Psoas muscle (tissue), 8 donors: ENCODE results near the gene FBXO39. TPM values are rescaled to one million over a fixed set of nuclear protein-coding genes. Genes with fewer than 3 reads are reported as not detected.
"Not testable (repeated sequence)": the region's sequence is repeated elsewhere in the genome, so short reads cannot be mapped to it uniquely, and the experiment has no call there.

Source experiments
- ATAC-seq, 4 donors: fragments of 200-7000 bp; cut with Tn5 transposase; one replicate each; pipeline ENCODE4 v1.9.1; 2020; ENCODE audit warnings: moderate library complexity in 3 of 4, mild to moderate bottlenecking in 2 of 4
- DNase-seq, 2 donors: peaks; one replicate each; pipeline ENCODE4 v3.0.0-alpha.2; 2020
- H3K27ac ChIP-seq: fragments of 200-600 bp; one replicate; pipeline ENCODE4 v1.8.0; 2022
- H3K27me3 ChIP-seq, 3 donors: fragments of 200-600 bp in 1 of 3; one replicate each; pipeline versions ENCODE4 v1.6.1 to v1.8.0; 2013 to 2022; ENCODE audit warnings: low read length in 2 of 3, mild to moderate bottlenecking in 2 of 3, moderate library complexity in 1 of 3; ENCODE audit not compliant: insufficient read depth in 3 of 3
- H3K36me3 ChIP-seq, 2 donors: fragments of 200-600 bp in 1 of 2; one replicate each; pipeline versions ENCODE4 v1.6.1 to v1.8.0; 2013 to 2022; ENCODE audit warnings: low read depth in 1 of 2, mild to moderate bottlenecking in 1 of 2, moderate library complexity in 1 of 2; ENCODE audit not compliant: insufficient read depth in 1 of 2
- H3K4me1 ChIP-seq: fragments of 200-600 bp; one replicate; pipeline ENCODE4 v1.8.0; 2022
- H3K4me3 ChIP-seq: fragments of 200-600 bp; one replicate; pipeline ENCODE4 v1.8.0; 2022; ENCODE audit warnings: mild to moderate bottlenecking
- H3K9me3 ChIP-seq: fragments of 200-600 bp; one replicate; pipeline ENCODE4 v1.8.0; 2022
- CTCF ChIP-seq: fragments of 200-600 bp; IDR thresholded peaks from one replicate; pipeline ENCODE4 v1.8.0; 2022; ENCODE audit warnings: antibody characterized with exemption
- WGBS, 3 donors: extraction: QIAGEN DNeasy Blood & Tissue Kit; methylation state at CpG; one replicate each; pipeline versions ENCODE4 v1.1.6 to v1.1.7; 2013; 5-methylcytosine and 5-hydroxymethylcytosine counted together
- intact Hi-C, 2 donors: fragments of 100-400 bp; cut with DNase I; formaldehyde crosslinking; loops; one replicate each; pipeline versions ENCODE4 v1.11.0 to v1.14.2; 2022
- polyA plus RNA-seq, 3 donors: library from polyadenylated mRNA; stranded (reverse); fragments of 200-250 nt; gene quantifications; one replicate each; pipeline ENCODE4 v1.2.3, GENCODE V29; 2013
- total RNA-seq, 4 donors: library from RNA; stranded (reverse); fragmentation: NEBNext Ultra II Directional in 2 of 4; extraction: Animal tissue kit (Norgen Biotek cat#: 25700) in 2 of 4; gene quantifications; one replicate each; pipeline versions ENCODE4 v1.2.1 to v1.2.4, GENCODE V29; 2021 to 2023
- donor health status: healthy with polysubstance abuse.
- donor health status: DM: no; HTN: no; CAD: no; lungs with moderate emphysema.
- donor health status: Bipolar disorder and iron deficiency.
- donor health status: healthy.
- donor health status: DM: yes; HTN: yes; CAD: no.
- donor health status: DM: no; HTN: no; CAD: no.
- donor health status: DM: no; HTN: no; CAD: no.
- donor health status: DM: yes; HTN: yes; CAD: no.

Gene FBXO39
- total and polyA plus RNA-seq, 7 donors = 0.01 to 0.34 (median 0.24) TPM; not detected in 3

GRCh38 chr17:6768447-6768846, 7.6 kb upstream of the FBXO39 start:
- Histone ChIP-seq H3K27ac (no peak overlapping the region), H3K9me3 (peaks cover 12% of the 10 kb centered on the region), H3K4me3 (no peak overlapping the region), H3K4me1 (no peaks in the 10 kb centered on the region), H3K36me3 (peaks cover 10 to 81% of the 10 kb centered on the region in 2 donors), H3K27me3 (peaks cover 0 to 2% (median 0%) of the 10 kb centered on the region in 3 donors)
- no peak for DNase-seq
- TF ChIP-seq CTCF = no peak
- intact Hi-C loops = no loop called here
- WGBS, 3 donors = 91 to 97% (median 92%) methylated on average over 2 of the region's 2 CpGs
- no peak for ATAC-seq

DNA sequence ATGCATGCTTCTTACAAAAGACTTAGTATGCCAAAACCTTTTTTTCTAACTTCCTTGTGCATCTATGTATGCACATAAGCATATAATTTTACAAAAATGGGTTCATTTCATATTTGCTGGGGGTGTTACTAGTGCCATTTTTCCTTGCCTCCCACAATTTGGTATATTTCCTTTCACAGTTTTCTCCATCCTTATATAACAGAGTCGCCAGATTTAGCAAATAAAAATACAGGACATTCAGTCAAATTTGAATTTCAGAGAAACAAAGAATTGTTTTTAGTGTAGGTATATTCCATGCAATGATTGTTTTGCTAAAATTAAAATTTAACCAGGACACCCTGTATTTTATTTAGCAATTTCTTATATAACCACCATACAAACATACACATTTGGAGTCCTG, 4.0 kb upstream of the FBXO39 start:
- 90 to 94% (median 91%) methylated on average over 1 of the region's 1 CpG for WGBS, 3 donors

DNA sequence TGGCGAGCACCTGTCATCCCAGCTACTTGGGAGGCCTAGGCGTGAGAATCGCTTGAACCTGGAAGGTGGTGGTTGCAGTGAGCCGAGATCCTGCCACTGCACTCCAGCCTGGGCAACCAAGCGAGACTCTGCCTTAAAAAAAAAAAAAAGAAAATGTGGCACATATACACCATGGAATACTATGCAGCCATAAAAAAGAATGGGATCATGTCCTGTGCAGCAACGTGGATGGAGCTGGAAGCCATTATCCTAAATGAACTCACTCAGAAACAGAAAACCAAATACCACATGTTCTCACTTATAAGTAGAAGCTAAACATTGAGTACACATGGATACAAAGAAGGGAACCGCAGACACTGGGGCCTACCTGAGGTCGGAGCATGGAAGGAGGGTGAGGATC, 1.1 kb upstream of the FBXO39 start:
- DNase-seq, H3K4me1 ChIP-seq, ATAC-seq, H3K27ac ChIP-seq, intact Hi-C loops, H3K4me3 ChIP-seq: not testable (repeated sequence)
- peaks cover 7 to 35% of the 10 kb centered on the region in 2 donors for H3K36me3 ChIP-seq
- 93 to 95% (median 95%) methylated on average over 8 of the region's 8 CpGs for WGBS, 3 donors
- H3K27me3 ChIP-seq = peaks cover 0 to 36% (median 8%) of the 10 kb centered on the region in 3 donors
- H3K9me3 ChIP-seq = peaks cover 11% of the 10 kb centered on the region

More for the DNA sequence above, 4.0 kb upstream of the FBXO39 start:
- peaks cover 22% of the 10 kb centered on the region for H3K9me3 ChIP-seq
- no peak overlapping the region for H3K4me3 ChIP-seq
- TF ChIP-seq CTCF = no peak
- intact Hi-C loops = no loop called here
- no peaks in the 10 kb centered on the region for H3K4me1 ChIP-seq
- H3K36me3 ChIP-seq = peaks cover 10 to 61% of the 10 kb centered on the region in 2 donors
- H3K27ac ChIP-seq = no peak overlapping the region
- no peak for ATAC-seq
- no peak for DNase-seq
- H3K27me3 ChIP-seq = peaks cover 0 to 27% (median 8%) of the 10 kb centered on the region in 3 donors

- ATAC-seq (no peak), DNase-seq (no peak)
- WGBS, 3 donors = 56 to 78% (median 65%) methylated on average over 2 of the region's 2 CpGs
- Histone ChIP-seq H3K36me3 (no peaks in the 10 kb centered on the region), H3K9me3 (no peaks in the 10 kb centered on the region), H3K27me3 (peaks cover 0 to 39% (median 12%) of the 10 kb centered on the region in 3 donors), H3K4me1 (no peaks in the 10 kb centered on the region), H3K4me3 (no peak overlapping the region), H3K27ac (no peak overlapping the region)
- no peak for TF ChIP-seq CTCF
- intact Hi-C loops = no loop called here
These were observed 3.4 kb downstream of the FBXO39 start for GRCh38 chr17:6779411-6779810.

GRCh38 chr17:6780001-6780400, 4.0 kb downstream of the FBXO39 start:
- WGBS, 3 donors = 74 to 81% (median 78%) methylated on average over 8 of the region's 8 CpGs
- H3K4me1 ChIP-seq = no peaks in the 10 kb centered on the region
- TF ChIP-seq CTCF = no peak
- no peak overlapping the region for H3K27ac ChIP-seq
- no peaks in the 10 kb centered on the region for H3K9me3 ChIP-seq
- DNase-seq (no peak), ATAC-seq (no peak)
- intact Hi-C loops = no loop called here
- H3K27me3 ChIP-seq = peaks cover 0 to 35% (median 12%) of the 10 kb centered on the region in 3 donors
- H3K36me3 ChIP-seq = no peaks in the 10 kb centered on the region
- no peak overlapping the region for H3K4me3 ChIP-seq
